GM12878 (cell line): ENCODE results near the gene EHBP1. TPM values are rescaled to one million over a fixed set of nuclear protein-coding genes. Genes with fewer than 3 reads are reported as not detected.

Source experiments
- ATAC-seq: fragments of 200-7000 bp; cut with Tn5 transposase; 3 replicates; pipeline ENCODE4 v1.9.1; 2020; ENCODE audit warnings: mild to moderate bottlenecking, moderate library complexity
- BruUV-seq: library from RNA; stranded (reverse); fragments of 400-500 nt; replicated peaks from 2 replicates; lab custom pipeline; 2021; lab: Mats Ljungman, UMichigan
- CTCF ChIA-PET: fragments of 300-600 bp; sonication (Branson Sonifier 250); formaldehyde crosslinking; extraction: SDS; loops from one replicate; lab custom pipeline; 2021; ENCODE audit warnings: inconsistent platforms; lab: Yijun Ruan, JAX
- POLR2A ChIA-PET: fragments of 350-600 bp; formaldehyde crosslinking; extraction: SDS; loops from one replicate; lab custom pipeline; 2021; ENCODE audit warnings: inconsistent platforms; lab: Charles Lee
- RAD21 ChIA-PET: fragments of 300-600 bp; sonication (Branson Sonifier 250); formaldehyde crosslinking; loops from one replicate; lab custom pipeline; 2023; ENCODE audit warnings: antibody characterized with exemption; ENCODE audit not compliant: unreplicated experiment; lab: Charles Lee
- SMC1A ChIA-PET: fragments of 300-600 bp; sonication (Branson Sonifier 250); formaldehyde crosslinking; loops from one replicate; lab custom pipeline; 2023; ENCODE audit not compliant: unreplicated experiment, uncharacterized antibody; lab: Charles Lee
- DNase-seq: peaks from one replicate; pipeline ENCODE4 v3.0.0-alpha.2; 2011; ENCODE audit warnings: low read depth, low spot score
- FAIRE-seq: peaks from 3 replicates; lab custom pipeline; 2011; peaks lifted over from hg19 to GRCh38; lab: Jason Lieb, UNC
- H2AFZ ChIP-seq: 2 replicates; pipeline ENCODE4 v1.6.0; 2011; ENCODE audit warnings: low read depth, low read length, control low read depth; ENCODE audit not compliant: control insufficient read depth
- H3K27ac ChIP-seq: 2 replicates; pipeline ENCODE4 v1.5.1; 2011; ENCODE audit warnings: control low read depth; ENCODE audit not compliant: control insufficient read depth, insufficient read depth
- H3K27me3 ChIP-seq, 2 experiments: replicated peaks in 1 of 2; 2 replicates each; pipeline versions ENCODE4 v1.6.0 to v1.6.1; 2011; ENCODE audit warnings: low read length in 1 of 2; ENCODE audit not compliant: control insufficient read depth in 2 of 2, insufficient read depth in 2 of 2
- H3K36me3 ChIP-seq, 2 experiments: 2 replicates each; pipeline ENCODE4 v1.5.1; 2011; ENCODE audit warnings: low read length in 1 of 2; ENCODE audit not compliant: control insufficient read depth in 2 of 2, insufficient read depth in 2 of 2
- H3K4me1 ChIP-seq: 2 replicates; pipeline ENCODE4 v1.6.1; 2011; ENCODE audit warnings: mild to moderate bottlenecking, low read length, moderate library complexity, mixed read lengths; ENCODE audit not compliant: control insufficient read depth, insufficient read depth
- H3K4me2 ChIP-seq: 2 replicates; pipeline ENCODE4 v1.6.0; 2011; ENCODE audit warnings: control low read depth; ENCODE audit not compliant: control insufficient read depth, insufficient read depth
- H3K4me3 ChIP-seq: fragments of 200-600 bp; sonication (generic); 2 replicates; pipeline ENCODE4 v1.5.1; 2016
- H3K79me2 ChIP-seq: 2 replicates; pipeline ENCODE4 v1.6.0; 2011; ENCODE audit warnings: low read length; ENCODE audit not compliant: control insufficient read depth, insufficient read depth
- H3K9ac ChIP-seq: 2 replicates; pipeline ENCODE4 v1.8.0; 2011; ENCODE audit warnings: low read length, control low read depth, mixed read lengths; ENCODE audit not compliant: control insufficient read depth, insufficient read depth
- H3K9me3 ChIP-seq: replicated peaks from 3 replicates; pipeline ENCODE4 v1.5.1; 2011; ENCODE audit warnings: mild to moderate bottlenecking, low read length; ENCODE audit not compliant: control insufficient read depth, insufficient read depth
- H4K20me1 ChIP-seq: 2 replicates; pipeline ENCODE4 v1.6.0; 2011; ENCODE audit not compliant: control insufficient read depth, insufficient read depth
- BRCA1 ChIP-seq: IDR thresholded peaks from 2 replicates; pipeline ENCODE4 v1.6.1; 2011; ENCODE audit warnings: low read depth, low read length, improper control_type of control experiment
- E4F1 ChIP-seq: fragments of 450-650 bp; IDR thresholded peaks from 2 replicates; pipeline ENCODE4 v1.6.1; 2018; ENCODE audit warnings: borderline replicate concordance, mild to moderate bottlenecking; ENCODE audit not compliant: partially characterized antibody
- EED ChIP-seq: sonication (generic); IDR thresholded peaks from 2 replicates; pipeline ENCODE4 v1.6.1; 2016; ENCODE audit warnings: antibody characterized with exemption, low read depth
- MYC ChIP-seq: IDR thresholded peaks from 2 replicates; pipeline ENCODE4 v1.6.1; 2011; ENCODE audit warnings: mild to moderate bottlenecking, low read length, moderate library complexity, inconsistent platforms; ENCODE audit not compliant: insufficient read depth, insufficient replicate concordance, insufficient read length, severe bottlenecking
- NBN ChIP-seq: fragments of 450-650 bp; IDR thresholded peaks from 2 replicates; pipeline ENCODE4 v1.6.1; 2016
- POLR2AphosphoS2 ChIP-seq: IDR thresholded peaks from 2 replicates; pipeline ENCODE4 v1.6.1; 2011; ENCODE audit warnings: low read depth, mild to moderate bottlenecking, low read length, improper control_type of control experiment, moderate library complexity
- RFX5 ChIP-seq: IDR thresholded peaks from 2 replicates; pipeline ENCODE4 v1.6.1; 2011; ENCODE audit warnings: low read depth, low read length, improper control_type of control experiment
- SREBF2 ChIP-seq: IDR thresholded peaks from 2 replicates; pipeline ENCODE4 v1.6.1; 2012; ENCODE audit warnings: mild to moderate bottlenecking, low read length
- STAT1 ChIP-seq: fragments of 450-650 bp; conservative IDR thresholded peaks from 2 replicates; pipeline ENCODE4 v1.6.1; 2014; ENCODE audit warnings: antibody characterized with exemption, mild to moderate bottlenecking
- ZBTB4 ChIP-seq: fragments of 450-650 bp; formaldehyde crosslinking; IDR thresholded peaks from 2 replicates; pipeline ENCODE4 v1.4.0; 2022; ENCODE audit warnings: mild to moderate bottlenecking, moderate library complexity
- ZNF384 ChIP-seq: IDR thresholded peaks from 2 replicates; pipeline ENCODE4 v1.6.1; 2012; ENCODE audit warnings: low read depth, mild to moderate bottlenecking, low read length, improper control_type of control experiment, borderline replicate concordance
- ZNF622 ChIP-seq: fragments of 450-650 bp; IDR thresholded peaks from 2 replicates; pipeline ENCODE4 v1.6.1; 2017; ENCODE audit warnings: mild to moderate bottlenecking, inconsistent platforms
- WGBS: methylation state at CpG from one replicate; pipeline ENCODE4 v1.1.6; 2016; ENCODE audit warnings: low lambda C conversion rate; ENCODE audit not compliant: insufficient replicate concordance, insufficient coverage; ENCODE audit errors: missing lambda C conversion rate; 5-methylcytosine and 5-hydroxymethylcytosine counted together
- in situ Hi-C: fragments of 300-500 bp; cut with MboI; formaldehyde crosslinking; loops from 9 replicates; pipeline ENCODE4 v1.14.3; 2018; ENCODE audit warnings: mixed read lengths
- intact Hi-C: fragments of 100-400 bp; cut with micrococcal nuclease; formaldehyde crosslinking; loops from one replicate; pipeline ENCODE4 v1.14.2; 2022; ENCODE audit not compliant: unreplicated experiment
- polyA plus RNA-seq, 11 experiments: library from polyadenylated mRNA; depleted of rRNA in 4 of 11; unstranded in 6 of 11; stranded (reverse) in 5 of 11; fragments of >200 nt; fragmentation: Nextera tagmentation in 4 of 11; fragmentation: Illumina TruSeq in 1 of 11; extraction: Ambion mirVana in 4 of 11; extraction: Trizol in 1 of 11; gene quantifications; 1 replicate in 1 of 11; 2 replicates in 10 of 11; pipeline versions ENCODE4 v1.2.1 to v1.2.3, GENCODE V29; 2011 to 2016; ENCODE audit warnings: inconsistent platforms in 2 of 11, missing spikeins in 2 of 11, low read depth in 1 of 11
- total RNA-seq, 4 experiments: library from RNA; depleted of rRNA in 3 of 4; stranded (reverse); fragments of >200 nt in 3 of 4; fragmentation: Illumina TruSeq in 1 of 4; extraction: Trizol in 1 of 4; gene quantifications; 2 replicates each; pipeline versions ENCODE4 v1.2.1 to v1.2.3, GENCODE V29; 2013 to 2021

Gene EHBP1
- total and polyA plus RNA-seq, 10 of the 15 experiments (the other 5 are each of a cell fraction or from before 2014, with no cell fraction given) = 5.7 to 26.1 (median 13.6) TPM

GRCh38 chr2:62716768-62717167 lies 11.3 kb downstream of the EHBP1 start:
- no peaks in the 10 kb centered on the region for H4K20me1 ChIP-seq
- H3K4me2 ChIP-seq = no peak overlapping the region
- H3K9me3 ChIP-seq = peaks cover 12% of the 10 kb centered on the region; the same call in 2 of the 3 replicates
- H3K4me1 ChIP-seq = no peaks in the 10 kb centered on the region
- ChIA-PET POLR2A (no interaction called here), SMC1A (interaction anchor here (1.5 kb wide), 1 partner anchor 20 kb away, joined by 7 read pairs; no protein-coding TSS in a partner anchor), RAD21 (no interaction called here)
- no peak overlapping the region for H3K9ac ChIP-seq
- no peak overlapping the region for H3K27ac ChIP-seq
- TF ChIP-seq SREBF2 = no peak
- TF ChIP-seq ZBTB4 (CRISPR knock-in tag) = no peak
- TF ChIP-seq MYC = no peak
- TF ChIP-seq EED = no peak
- no peak for TF ChIP-seq RFX5
- no peak for TF ChIP-seq BRCA1
- TF ChIP-seq NBN = no peak
- no peak for TF ChIP-seq POLR2AphosphoS2
- no peak for TF ChIP-seq ZNF384
- TF ChIP-seq ZNF622 = no peak
- no peak for TF ChIP-seq E4F1
- no peak for TF ChIP-seq STAT1
- TF ChIP-seq, all 136 proteins: peak for 0
- in situ Hi-C loops = no loop called here
- no peak for FAIRE-seq
- CTCF ChIA-PET = no interaction called here
- WGBS = 98% methylated on average over 4 of the region's 4 CpGs
- BruUV-seq = no TSS peak
- Histone ChIP-seq H3K79me2 (peaks cover 7% of the 10 kb centered on the region), H3K27me3 (no peaks in the 10 kb centered on the region), H3K4me3 (no peak overlapping the region), H2AFZ (no peak overlapping the region), H3K36me3 (no peaks in the 10 kb centered on the region; a peak in 2 of 4 replicates)
- ATAC-seq = no peak
- intact Hi-C loops = no loop called here
- DNase-seq = no peak
